Retinal pigment epithelial cell (primary cell): ENCODE measurements around the gene TARBP1.
A peak's percentile ranks its signal among the peaks of the same experiment; 100 is the strongest.

Source experiments
- DNase-seq: peaks from one replicate; pipeline ENCODE4 v3.0.0-alpha.2; 2010; ENCODE audit warnings: low read depth
- H3K4me3 ChIP-seq: 2 replicates; pipeline ENCODE4 v1.5.1; 2011; ENCODE audit warnings: mild to moderate bottlenecking, low read length, control low read depth, moderate library complexity
- TF ChIP-seq, protein P1 (sequence below): conservative IDR thresholded peaks from 2 replicates; pipeline ENCODE4 v1.5.1; 2011; ENCODE audit warnings: low read depth, low read length, control low read depth, inconsistent platforms

The TARBP1 gene

DNA sequence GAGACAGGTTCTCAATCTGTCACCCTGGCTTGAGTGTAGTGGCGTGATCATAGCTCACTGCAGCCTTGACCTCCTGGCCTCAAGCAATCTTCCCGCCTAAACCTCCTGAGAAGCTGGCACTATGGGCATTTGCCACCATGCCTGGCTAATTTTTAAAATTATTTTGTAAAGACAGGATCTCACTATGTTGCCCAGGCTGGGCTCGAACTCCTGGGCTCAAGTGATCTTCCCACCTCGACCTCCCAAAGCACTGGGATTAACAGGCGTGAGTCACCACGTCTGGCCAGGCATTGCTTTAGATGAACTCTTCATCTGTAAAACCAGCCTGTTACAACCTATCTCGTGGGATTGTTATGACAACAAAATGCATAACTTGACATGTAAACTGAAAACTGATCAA lies 103.3 kb downstream of the TARBP1 start:
- no peak overlapping the region for H3K4me3 ChIP-seq
- no peak for DNase-seq
- TF ChIP-seq, protein P1, sequence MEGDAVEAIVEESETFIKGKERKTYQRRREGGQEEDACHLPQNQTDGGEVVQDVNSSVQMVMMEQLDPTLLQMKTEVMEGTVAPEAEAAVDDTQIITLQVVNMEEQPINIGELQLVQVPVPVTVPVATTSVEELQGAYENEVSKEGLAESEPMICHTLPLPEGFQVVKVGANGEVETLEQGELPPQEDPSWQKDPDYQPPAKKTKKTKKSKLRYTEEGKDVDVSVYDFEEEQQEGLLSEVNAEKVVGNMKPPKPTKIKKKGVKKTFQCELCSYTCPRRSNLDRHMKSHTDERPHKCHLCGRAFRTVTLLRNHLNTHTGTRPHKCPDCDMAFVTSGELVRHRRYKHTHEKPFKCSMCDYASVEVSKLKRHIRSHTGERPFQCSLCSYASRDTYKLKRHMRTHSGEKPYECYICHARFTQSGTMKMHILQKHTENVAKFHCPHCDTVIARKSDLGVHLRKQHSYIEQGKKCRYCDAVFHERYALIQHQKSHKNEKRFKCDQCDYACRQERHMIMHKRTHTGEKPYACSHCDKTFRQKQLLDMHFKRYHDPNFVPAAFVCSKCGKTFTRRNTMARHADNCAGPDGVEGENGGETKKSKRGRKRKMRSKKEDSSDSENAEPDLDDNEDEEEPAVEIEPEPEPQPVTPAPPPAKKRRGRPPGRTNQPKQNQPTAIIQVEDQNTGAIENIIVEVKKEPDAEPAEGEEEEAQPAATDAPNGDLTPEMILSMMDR, result no peak

DNA sequence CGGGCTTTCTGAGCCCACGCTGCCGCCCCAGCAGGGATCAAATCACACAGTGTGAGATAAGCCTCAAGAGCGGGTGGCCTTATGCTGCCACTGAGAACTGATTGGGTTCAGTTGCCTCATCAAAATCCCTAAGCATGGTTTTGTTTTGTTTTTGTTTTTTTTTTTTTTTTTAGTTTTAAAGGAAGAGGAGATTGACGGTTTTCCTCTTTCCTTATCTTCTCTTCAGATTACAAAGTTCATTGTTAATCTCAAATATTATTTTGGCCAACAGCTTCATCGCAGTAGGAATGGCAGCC lies 105.1 kb downstream of the TARBP1 start:
- H3K4me3 ChIP-seq, result peak overlapping the region; percentile 95
- DNase-seq, result peak; percentile 11
- TF ChIP-seq, protein P1, result no peak

DNA sequence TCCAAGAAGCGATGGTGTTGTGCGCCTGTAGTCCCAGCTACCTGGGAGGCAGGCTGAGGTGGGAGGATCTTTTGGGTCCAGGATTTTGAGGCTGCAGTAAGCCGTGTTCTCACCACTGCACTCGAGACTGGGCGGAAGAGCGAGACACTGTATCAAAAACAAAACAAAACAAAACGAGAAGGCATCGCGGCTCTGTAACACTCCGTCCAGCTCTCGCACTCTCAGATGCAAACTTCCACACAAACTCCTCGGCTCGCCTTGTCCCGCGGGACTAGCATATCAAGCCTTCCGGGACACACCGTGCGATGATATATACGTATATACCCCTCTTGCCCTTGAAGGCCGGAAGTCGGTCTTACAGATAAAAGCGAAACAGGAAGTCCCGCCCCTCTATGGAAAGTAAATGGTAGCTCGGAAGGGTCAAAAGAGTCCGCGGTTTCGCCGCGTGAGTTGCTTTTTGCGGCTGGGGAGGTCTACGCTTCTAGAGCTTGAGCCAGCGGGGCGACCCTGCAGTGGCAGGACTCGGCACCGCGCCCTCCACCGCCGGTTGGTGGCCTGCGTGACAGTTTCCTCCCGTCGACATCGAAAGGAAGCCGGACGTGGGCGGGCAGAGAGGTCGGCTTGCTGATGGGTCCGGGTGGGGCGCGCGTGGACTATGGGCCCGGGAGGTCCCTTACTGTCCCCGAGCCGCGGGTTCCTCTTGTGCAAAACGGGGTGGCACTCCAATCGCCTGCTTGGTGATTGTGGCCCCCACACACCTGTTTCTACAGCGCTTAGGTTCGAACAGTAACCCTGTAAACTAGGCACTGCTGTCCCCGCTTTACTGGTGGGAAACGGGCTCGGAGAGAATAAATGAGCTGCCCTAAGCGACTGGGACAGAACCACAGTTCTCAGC lies 105.7 kb downstream of the TARBP1 start, which contains the start of gene COA6:
TSS of gene COA6 (plus strand) at position 393 of the 895 bp plus-strand sequence. CDS start at position 404, 11 bp downstream.
- TF ChIP-seq, protein P1, result no peak
- H3K4me3 ChIP-seq, result peak within 1 kb of the TSS; percentile 95
- DNase-seq, result peak; percentile 92

DNA sequence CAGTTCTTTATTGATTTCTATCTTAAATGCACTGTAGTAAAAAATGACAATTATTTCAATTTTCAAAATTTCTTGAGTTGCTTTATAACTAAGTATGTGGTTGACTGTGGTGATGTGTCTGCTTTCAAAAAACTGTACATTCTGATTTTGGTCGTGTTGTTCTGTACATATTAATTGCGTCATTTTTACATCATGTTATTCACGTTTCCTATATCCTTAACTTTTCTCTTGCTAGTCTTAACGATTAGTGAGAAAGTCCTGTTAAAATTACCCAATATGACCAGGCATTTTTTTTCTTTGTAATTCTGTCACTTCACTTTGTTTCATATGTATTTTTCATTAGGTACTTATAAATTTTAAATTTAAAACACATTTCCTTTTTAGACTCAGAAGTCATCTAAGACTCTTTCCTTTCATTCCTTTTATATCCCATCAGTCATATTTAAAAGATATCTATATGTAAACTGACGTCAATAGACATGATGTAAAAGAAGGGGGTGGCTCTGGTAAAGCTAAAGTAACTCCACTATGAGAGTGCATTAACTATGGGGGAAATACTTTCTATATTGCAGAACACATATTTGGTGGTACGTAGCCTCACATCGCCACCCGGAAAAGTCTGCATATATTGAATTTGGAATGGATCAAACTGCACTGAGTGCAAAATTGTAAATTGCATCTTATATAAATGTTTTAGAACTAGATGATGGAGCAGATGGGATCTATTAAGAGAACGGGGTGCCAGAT lies 106.8 kb downstream of the TARBP1 start:
- TF ChIP-seq, protein P1, result no peak
- no peak for DNase-seq
- peak overlapping the region; percentile 95 for H3K4me3 ChIP-seq

DNA sequence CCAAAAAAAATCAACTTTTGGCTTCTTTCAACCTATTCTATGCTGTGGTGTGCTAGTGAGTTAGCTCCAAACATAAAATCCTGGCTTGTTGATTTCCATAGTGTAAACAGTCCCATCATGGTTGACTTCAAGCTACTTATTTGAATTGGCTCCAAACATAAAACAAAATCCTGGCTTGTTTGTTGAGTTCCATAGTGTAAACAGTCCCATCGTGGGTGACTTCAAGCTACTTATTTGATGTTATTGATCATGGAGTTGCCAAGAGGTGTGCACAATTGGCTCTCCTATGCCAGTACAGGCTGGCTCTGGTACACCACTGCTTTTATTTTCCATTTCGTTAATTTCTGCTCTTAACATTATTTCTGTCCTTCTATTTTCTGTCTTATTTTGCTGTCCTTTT lies 107.6 kb downstream of the TARBP1 start:
- TF ChIP-seq, protein P1, result no peak
- DNase-seq, result no peak
- H3K4me3 ChIP-seq, result no peak overlapping the region

DNA sequence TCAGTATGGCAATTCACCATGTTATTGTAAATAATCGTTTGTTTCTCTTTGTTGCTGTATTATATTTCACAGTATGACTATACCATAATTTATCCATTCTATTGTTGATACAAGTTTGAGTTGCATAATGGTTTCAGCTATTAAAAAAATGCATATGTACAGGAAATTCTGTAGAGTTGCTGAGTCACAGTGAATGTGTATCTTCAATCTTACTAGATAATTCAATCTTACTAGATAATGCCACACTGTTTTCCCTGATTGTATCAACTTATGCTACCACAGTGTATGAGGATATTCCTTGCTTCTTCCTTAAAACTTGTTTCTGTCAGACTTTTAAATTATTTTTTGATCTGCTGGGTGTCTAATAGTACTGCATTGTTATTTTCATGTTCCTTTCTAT lies 109.2 kb downstream of the TARBP1 start:
- TF ChIP-seq, protein P1, result no peak
- H3K4me3 ChIP-seq, result no peak overlapping the region
- DNase-seq, result no peak

DNA sequence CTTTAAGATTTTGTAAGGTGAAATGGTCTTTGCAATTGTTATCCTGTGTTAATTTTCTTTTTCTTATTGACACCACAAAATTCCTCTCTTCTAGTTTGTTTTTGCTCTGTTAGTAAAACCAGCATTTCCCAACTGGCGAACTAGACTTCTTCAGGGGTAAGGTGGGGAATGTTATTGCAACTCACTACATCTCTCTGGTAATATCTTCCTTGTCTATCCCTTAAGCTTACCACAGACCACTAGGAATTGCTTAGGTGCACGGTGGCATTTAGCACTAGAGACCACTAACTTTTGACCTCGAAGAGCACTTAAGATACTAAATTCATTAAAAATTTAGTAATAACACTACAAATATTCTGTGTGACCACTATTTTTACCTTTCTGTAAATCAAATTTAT lies 109.9 kb downstream of the TARBP1 start:
- TF ChIP-seq, protein P1, result no peak
- DNase-seq, result no peak
- H3K4me3 ChIP-seq, result no peak overlapping the region
